Stimulated activated CD4-positive, alpha-beta T cell treated with anti-CD3 and anti-CD28 coated beads, Interleukin-15, amount 100 ng/mL, for 48 hours (primary cell): Measurements from ENCODE around the gene TRIP11.

ENCODE experiments used
- DNase-seq, 2 donors: peaks; one replicate each; pipeline ENCODE4 v3.0.0-alpha.2; 2020; ENCODE audit warnings: low read depth in 2 of 2

Gene TRIP11

DNA sequence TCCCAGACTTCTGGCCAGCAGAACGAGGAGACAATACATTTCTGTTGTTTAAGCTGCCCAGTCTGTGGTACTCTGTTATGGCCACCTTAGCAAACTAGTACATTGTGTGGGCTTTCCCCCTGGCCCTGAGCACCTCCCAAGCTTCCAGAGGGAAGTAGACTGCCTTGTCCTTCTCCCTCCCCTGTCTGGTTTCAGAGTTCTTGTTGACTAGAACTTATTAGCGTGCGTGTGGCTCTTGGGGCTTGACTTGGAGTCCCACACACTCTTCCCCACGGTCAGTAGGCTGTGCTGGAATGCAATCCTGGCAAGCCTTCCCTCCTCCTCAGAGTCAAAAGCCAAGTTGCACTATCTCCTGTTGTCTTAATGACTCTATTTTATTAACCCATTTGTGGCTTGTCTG lies 120.0 kb downstream of the TRIP11 start:
- no peak for DNase-seq

DNA sequence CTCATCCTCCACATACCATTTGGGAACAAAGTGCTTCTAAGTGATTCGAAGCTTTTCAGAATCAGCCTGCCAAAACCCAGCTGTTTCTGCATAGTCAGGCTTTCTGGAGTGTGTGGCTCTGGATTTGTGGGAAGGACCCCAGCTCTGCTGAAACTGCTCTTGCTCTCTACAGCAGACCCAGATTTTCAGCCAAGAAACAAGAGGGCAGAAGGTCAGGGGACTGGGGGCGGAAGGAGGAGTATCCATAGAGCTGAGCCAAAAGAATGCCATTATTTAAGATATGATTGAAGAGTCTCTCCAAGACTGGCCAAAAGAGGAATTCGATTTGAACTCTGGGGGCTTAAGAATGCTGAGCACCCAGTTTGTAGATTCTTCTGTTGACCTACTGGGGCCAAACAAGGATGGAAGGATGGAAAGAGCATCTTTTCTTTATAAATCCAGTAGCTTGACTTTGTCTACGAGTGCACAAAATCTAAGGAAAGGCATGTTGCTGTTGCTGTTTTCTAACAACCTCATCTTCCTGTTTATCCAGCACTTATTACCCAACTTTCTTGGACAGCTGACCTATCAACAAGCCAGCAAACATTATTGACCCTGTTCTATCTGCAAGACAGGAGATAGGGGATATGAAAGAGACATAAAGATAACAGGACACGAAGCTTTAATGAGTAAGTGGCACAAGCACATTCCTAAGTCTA lies 121.5 kb downstream of the TRIP11 start:
- DNase-seq, result no peak
